HL-60 (cell line): ENCODE data around the gene GRAMD2B.

Experiments
- DNase-seq, 2 experiments: peaks; one replicate each; pipeline ENCODE4 v3.0.0-alpha.2; 2010 to 2020; ENCODE audit warnings: low read depth in 1 of 2, low spot score in 1 of 2
- H3K27ac ChIP-seq: fragments of 250-450 bp; sonication (Bioruptor Pico); replicated peaks from 2 replicates; pipeline ENCODE4 v1.5.1; 2020; ENCODE audit warnings: mild to moderate bottlenecking, moderate library complexity
- H3K27me3 ChIP-seq: fragments of 250-450 bp; sonication (Bioruptor Pico); 2 replicates; pipeline ENCODE4 v1.5.1; 2021; ENCODE audit warnings: mild to moderate bottlenecking, moderate library complexity; ENCODE audit not compliant: insufficient read depth, poor library complexity, severe bottlenecking
- H3K4me3 ChIP-seq: replicated peaks from 2 replicates; pipeline ENCODE4 v1.5.1; 2011; ENCODE audit warnings: mild to moderate bottlenecking, control low read depth, low read length; ENCODE audit not compliant: insufficient read depth
- GABPA ChIP-seq: IDR thresholded peaks from 2 replicates; pipeline ENCODE4 v1.6.1; 2012; ENCODE audit warnings: low read depth
- POLR2AphosphoS5 ChIP-seq: IDR thresholded peaks from 2 replicates; pipeline ENCODE4 v1.6.1; 2012; ENCODE audit warnings: low read depth
- SPI1 ChIP-seq: IDR thresholded peaks from 2 replicates; pipeline ENCODE4 v1.6.1; 2012; ENCODE audit warnings: low read depth, mild to moderate bottlenecking, borderline replicate concordance
- TF ChIP-seq, protein P1 (sequence below): IDR thresholded peaks from one replicate; pipeline ENCODE4 v1.5.1; 2011; ENCODE audit warnings: low read length, control low read depth, inconsistent platforms; ENCODE audit not compliant: insufficient read depth
- TF ChIP-seq, protein P2 (sequence below): IDR thresholded peaks from 2 replicates; pipeline ENCODE4 v1.6.1; 2012; ENCODE audit warnings: low read depth; ENCODE audit not compliant: insufficient replicate concordance

GRAMD2B gene

DNA sequence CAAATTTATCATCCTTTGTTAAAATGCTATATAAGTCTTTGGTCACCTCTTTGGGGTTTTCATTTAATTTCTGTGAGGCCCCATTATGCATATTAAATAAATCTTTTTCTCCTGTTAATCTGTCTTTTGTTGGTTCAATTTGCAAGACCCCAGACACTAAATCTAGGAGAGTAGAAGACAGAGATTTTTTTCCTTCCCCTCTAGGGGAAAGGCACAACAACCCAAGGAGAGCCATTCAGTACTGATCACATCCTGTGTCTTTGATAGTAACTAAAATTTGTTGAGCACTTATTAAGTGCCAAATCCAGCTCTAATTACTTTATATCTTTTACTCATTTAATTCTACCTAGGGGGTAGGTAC is 97.4 kb downstream of the GRAMD2B start:
- no peak overlapping the region for H3K4me3 ChIP-seq
- no peaks in the 10 kb centered on the region for H3K27me3 ChIP-seq
- no peak for TF ChIP-seq SPI1
- no peak for TF ChIP-seq POLR2AphosphoS5
- no peak for TF ChIP-seq GABPA
- TF ChIP-seq, protein P1, sequence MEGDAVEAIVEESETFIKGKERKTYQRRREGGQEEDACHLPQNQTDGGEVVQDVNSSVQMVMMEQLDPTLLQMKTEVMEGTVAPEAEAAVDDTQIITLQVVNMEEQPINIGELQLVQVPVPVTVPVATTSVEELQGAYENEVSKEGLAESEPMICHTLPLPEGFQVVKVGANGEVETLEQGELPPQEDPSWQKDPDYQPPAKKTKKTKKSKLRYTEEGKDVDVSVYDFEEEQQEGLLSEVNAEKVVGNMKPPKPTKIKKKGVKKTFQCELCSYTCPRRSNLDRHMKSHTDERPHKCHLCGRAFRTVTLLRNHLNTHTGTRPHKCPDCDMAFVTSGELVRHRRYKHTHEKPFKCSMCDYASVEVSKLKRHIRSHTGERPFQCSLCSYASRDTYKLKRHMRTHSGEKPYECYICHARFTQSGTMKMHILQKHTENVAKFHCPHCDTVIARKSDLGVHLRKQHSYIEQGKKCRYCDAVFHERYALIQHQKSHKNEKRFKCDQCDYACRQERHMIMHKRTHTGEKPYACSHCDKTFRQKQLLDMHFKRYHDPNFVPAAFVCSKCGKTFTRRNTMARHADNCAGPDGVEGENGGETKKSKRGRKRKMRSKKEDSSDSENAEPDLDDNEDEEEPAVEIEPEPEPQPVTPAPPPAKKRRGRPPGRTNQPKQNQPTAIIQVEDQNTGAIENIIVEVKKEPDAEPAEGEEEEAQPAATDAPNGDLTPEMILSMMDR = no peak
- TF ChIP-seq, protein P2, sequence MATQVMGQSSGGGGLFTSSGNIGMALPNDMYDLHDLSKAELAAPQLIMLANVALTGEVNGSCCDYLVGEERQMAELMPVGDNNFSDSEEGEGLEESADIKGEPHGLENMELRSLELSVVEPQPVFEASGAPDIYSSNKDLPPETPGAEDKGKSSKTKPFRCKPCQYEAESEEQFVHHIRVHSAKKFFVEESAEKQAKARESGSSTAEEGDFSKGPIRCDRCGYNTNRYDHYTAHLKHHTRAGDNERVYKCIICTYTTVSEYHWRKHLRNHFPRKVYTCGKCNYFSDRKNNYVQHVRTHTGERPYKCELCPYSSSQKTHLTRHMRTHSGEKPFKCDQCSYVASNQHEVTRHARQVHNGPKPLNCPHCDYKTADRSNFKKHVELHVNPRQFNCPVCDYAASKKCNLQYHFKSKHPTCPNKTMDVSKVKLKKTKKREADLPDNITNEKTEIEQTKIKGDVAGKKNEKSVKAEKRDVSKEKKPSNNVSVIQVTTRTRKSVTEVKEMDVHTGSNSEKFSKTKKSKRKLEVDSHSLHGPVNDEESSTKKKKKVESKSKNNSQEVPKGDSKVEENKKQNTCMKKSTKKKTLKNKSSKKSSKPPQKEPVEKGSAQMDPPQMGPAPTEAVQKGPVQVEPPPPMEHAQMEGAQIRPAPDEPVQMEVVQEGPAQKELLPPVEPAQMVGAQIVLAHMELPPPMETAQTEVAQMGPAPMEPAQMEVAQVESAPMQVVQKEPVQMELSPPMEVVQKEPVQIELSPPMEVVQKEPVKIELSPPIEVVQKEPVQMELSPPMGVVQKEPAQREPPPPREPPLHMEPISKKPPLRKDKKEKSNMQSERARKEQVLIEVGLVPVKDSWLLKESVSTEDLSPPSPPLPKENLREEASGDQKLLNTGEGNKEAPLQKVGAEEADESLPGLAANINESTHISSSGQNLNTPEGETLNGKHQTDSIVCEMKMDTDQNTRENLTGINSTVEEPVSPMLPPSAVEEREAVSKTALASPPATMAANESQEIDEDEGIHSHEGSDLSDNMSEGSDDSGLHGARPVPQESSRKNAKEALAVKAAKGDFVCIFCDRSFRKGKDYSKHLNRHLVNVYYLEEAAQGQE = no peak
- H3K27ac ChIP-seq = no peak overlapping the region
- no peak for DNase-seq

DNA sequence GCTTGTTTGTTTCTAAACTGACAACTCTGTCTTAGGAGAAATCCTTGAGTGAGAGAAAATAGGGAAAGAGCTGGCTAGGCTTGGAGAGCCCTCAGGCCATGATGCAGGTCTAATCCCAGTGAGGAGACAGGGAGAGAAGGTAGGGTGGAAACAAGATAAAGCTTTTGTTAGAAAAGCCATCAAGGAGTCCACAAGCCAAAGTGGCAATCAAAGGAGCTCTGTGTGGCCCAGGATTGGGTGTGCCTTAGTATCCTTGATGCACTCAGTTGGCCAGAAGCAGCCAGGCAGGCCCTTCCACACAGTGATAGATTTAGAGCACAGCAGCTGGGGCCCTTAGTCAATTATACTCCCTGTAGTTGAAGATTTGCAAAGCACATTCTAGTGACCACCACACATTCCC is 97.9 kb downstream of the GRAMD2B start:
- no peak for DNase-seq
- H3K4me3 ChIP-seq = no peak overlapping the region
- TF ChIP-seq, protein P1 = no peak
- TF ChIP-seq SPI1 = no peak
- TF ChIP-seq, protein P2 = no peak
- no peak for TF ChIP-seq GABPA
- TF ChIP-seq POLR2AphosphoS5 = no peak
- no peak overlapping the region for H3K27ac ChIP-seq
- H3K27me3 ChIP-seq = no peaks in the 10 kb centered on the region

DNA sequence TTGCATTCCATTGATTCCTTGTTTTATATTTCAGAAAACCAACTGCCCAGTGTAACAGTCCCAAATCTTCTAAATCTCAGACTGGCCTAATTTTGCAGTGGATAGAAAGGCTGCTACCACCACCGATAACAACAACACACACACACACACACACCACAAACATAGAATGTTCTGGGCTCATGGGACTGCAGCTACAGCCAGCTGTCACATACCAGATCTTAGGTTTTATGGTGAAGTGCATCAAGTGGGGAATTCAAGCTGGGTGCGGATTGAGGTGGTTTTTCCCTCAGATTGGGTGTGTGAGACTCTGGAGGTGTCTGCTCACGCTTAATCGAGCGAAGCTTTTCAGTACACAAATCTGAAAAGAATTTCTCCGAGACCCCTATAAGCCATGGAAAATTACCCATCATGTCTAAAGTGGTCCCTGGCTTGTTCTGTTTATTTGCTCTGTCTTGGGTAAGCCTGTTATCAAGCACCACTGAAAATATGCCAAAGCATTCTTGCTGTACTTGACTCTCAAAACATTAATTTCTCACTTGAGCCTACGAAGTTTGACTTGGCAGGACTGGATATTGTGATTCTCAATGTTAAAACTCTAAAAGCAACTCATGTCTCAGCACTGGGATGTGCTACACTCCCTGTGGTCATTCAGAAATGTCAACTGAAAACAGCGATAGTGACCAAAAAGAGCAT is 100.8 kb downstream of the GRAMD2B start:
- no peak for DNase-seq
- Histone ChIP-seq H3K27me3 (no peaks in the 10 kb centered on the region), H3K4me3 (no peak overlapping the region), H3K27ac (no peak overlapping the region)
- TF ChIP-seq, protein P2 = no peak
- TF ChIP-seq, protein P1 = no peak
- TF ChIP-seq POLR2AphosphoS5 (no peak), GABPA (no peak), SPI1 (no peak)
